MM.1S (cell line): Measurements from ENCODE around the gene CD52.
A peak's percentile ranks its signal among the peaks of the same experiment; 100 is the strongest.

Experiments used
- DNase-seq: peaks from one replicate; pipeline ENCODE4 v3.0.0-alpha.2; 2015
- H2AFZ ChIP-seq: fragments of 300-600 bp; sonication (generic); 2 replicates; pipeline ENCODE4 v1.6.0; 2016; ENCODE audit warnings: antibody characterized with exemption, low read length
- H3F3A ChIP-seq: fragments of 300-600 bp; sonication (generic); 2 replicates; pipeline ENCODE4 v1.6.1; 2016; ENCODE audit warnings: mild to moderate bottlenecking, antibody characterized with exemption, low read length, moderate library complexity, mixed read lengths; ENCODE audit not compliant: insufficient read depth
- H3K27ac ChIP-seq: fragments of 300-600 bp; sonication (generic); 2 replicates; pipeline ENCODE4 v1.5.1; 2016; ENCODE audit warnings: mild to moderate bottlenecking, low read length
- H3K27me3 ChIP-seq: fragments of 300-600 bp; sonication (generic); replicated peaks from 2 replicates; pipeline ENCODE4 v1.6.0; 2016; ENCODE audit warnings: low read length; ENCODE audit not compliant: insufficient read depth
- H3K36me3 ChIP-seq: fragments of 300-600 bp; sonication (generic); replicated peaks from 2 replicates; pipeline ENCODE4 v1.6.1; 2016; ENCODE audit warnings: mild to moderate bottlenecking, low read length, mixed read lengths; ENCODE audit not compliant: insufficient read depth
- H3K4me1 ChIP-seq: fragments of 300-600 bp; sonication (generic); 2 replicates; pipeline ENCODE4 v1.6.1; 2016; ENCODE audit warnings: low read length, mixed read lengths
- H3K4me2 ChIP-seq: fragments of 300-600 bp; sonication (generic); 2 replicates; pipeline ENCODE4 v1.6.0; 2016; ENCODE audit warnings: low read depth, low read length
- H3K4me3 ChIP-seq: fragments of 300-600 bp; sonication (generic); 2 replicates; pipeline ENCODE4 v1.5.1; 2016; ENCODE audit warnings: low read length, mixed read lengths
- H3K79me2 ChIP-seq: fragments of 300-600 bp; sonication (generic); 2 replicates; pipeline ENCODE4 v1.6.1; 2016; ENCODE audit warnings: mixed run types, low read length, mixed read lengths
- H3K9ac ChIP-seq: fragments of 300-600 bp; sonication (generic); 2 replicates; pipeline ENCODE4 v1.6.1; 2016; ENCODE audit warnings: low read length, mixed read lengths
- H3K9me2 ChIP-seq: fragments of 300-600 bp; sonication (generic); replicated peaks from 2 replicates; pipeline ENCODE4 v1.6.1; 2016; ENCODE audit warnings: mild to moderate bottlenecking, low read length, mixed read lengths; ENCODE audit not compliant: insufficient read depth
- H3K9me3 ChIP-seq: fragments of 300-600 bp; sonication (generic); replicated peaks from 2 replicates; pipeline ENCODE4 v1.6.1; 2016; ENCODE audit warnings: mild to moderate bottlenecking, low read length, mixed read lengths; ENCODE audit not compliant: insufficient read depth
- H4K20me1 ChIP-seq: fragments of 300-600 bp; sonication (generic); 2 replicates; pipeline ENCODE4 v1.6.1; 2016; ENCODE audit warnings: mild to moderate bottlenecking, low read length, moderate library complexity, mixed read lengths; ENCODE audit not compliant: insufficient read depth
- CTCF ChIP-seq: fragments of 300-600 bp; sonication (generic); IDR thresholded peaks from 2 replicates; pipeline ENCODE4 v1.5.1; 2016; ENCODE audit warnings: antibody characterized with exemption, low read length, mixed read lengths
- EZH2 ChIP-seq: fragments of 300-600 bp; sonication (generic); optimal IDR thresholded peaks from 2 replicates; pipeline ENCODE3; 2017; ENCODE audit warnings: low read depth, mild to moderate bottlenecking, antibody characterized with exemption, low read length, mixed read lengths
- EZH2phosphoT487 ChIP-seq: fragments of 300-600 bp; sonication (generic); IDR thresholded peaks from 2 replicates; pipeline ENCODE4 v1.6.1; 2018; ENCODE audit warnings: antibody characterized with exemption, low read length

The CD52 gene

GRCh38 chr1:26278724-26279455 is 38.9 kb upstream of the CD52 start:
- Histone ChIP-seq H3K4me1 (peaks cover 16% of the 10 kb centered on the region), H3K4me2 (peak overlapping the region; percentile 95), H3K36me3 (peaks cover 14% of the 10 kb centered on the region), H4K20me1 (no peaks in the 10 kb centered on the region), H3K9me3 (no peaks in the 10 kb centered on the region), H2AFZ (no peak overlapping the region), H3K4me3 (peak overlapping the region; percentile 86), H3K9me2 (no peaks in the 10 kb centered on the region), H3K27ac (peak overlapping the region; percentile 48; the same call in 1 of the 2 replicates), H3K27me3 (no peaks in the 10 kb centered on the region), H3F3A (peaks cover 23% of the 10 kb centered on the region), H3K9ac (peak overlapping the region; percentile 79), H3K79me2 (peaks cover 25% of the 10 kb centered on the region)
- TF ChIP-seq CTCF: no peak
- TF ChIP-seq EZH2: no peak
- TF ChIP-seq EZH2phosphoT487: no peak
- DNase-seq: no peak

GRCh38 chr1:26279456-26280332 is 38.1 kb upstream of the CD52 start, which contains the start of gene SH3BGRL3:
Gene SH3BGRL3, plus strand, starts transcription at chr1:26280086. Its CDS starts 70 bp downstream, at chr1:26280156.
- peaks cover 18% of the 10 kb centered on the region for H3F3A ChIP-seq
- peak within 1 kb of the TSS; percentile 48; the same call in 1 of the 2 replicates for H3K27ac ChIP-seq
- H4K20me1 ChIP-seq: no peaks in the 10 kb centered on the region
- peak within 1 kb of the TSS; percentile 86 for H3K4me3 ChIP-seq
- peak within 1 kb of the TSS; percentile 66 for H2AFZ ChIP-seq
- H3K27me3 ChIP-seq: no peaks in the 10 kb centered on the region
- peak within 1 kb of the TSS; percentile 79 for H3K9ac ChIP-seq
- peaks cover 16% of the 10 kb centered on the region for H3K4me1 ChIP-seq
- peaks cover 25% of the 10 kb centered on the region for H3K79me2 ChIP-seq
- H3K9me3 ChIP-seq: no peaks in the 10 kb centered on the region
- H3K9me2 ChIP-seq: no peaks in the 10 kb centered on the region
- H3K4me2 ChIP-seq: peak within 1 kb of the TSS; percentile 95
- DNase-seq: peak; percentile 86
- H3K36me3 ChIP-seq: peaks cover 14% of the 10 kb centered on the region
- TF ChIP-seq EZH2 (no peak), CTCF (peak; percentile 43)

- Histone ChIP-seq H3K4me2 (peak overlapping the region; percentile 95), H3K4me1 (peaks cover 16% of the 10 kb centered on the region), H2AFZ (peak overlapping the region; percentile 66), H3F3A (peaks cover 18% of the 10 kb centered on the region), H3K27me3 (no peaks in the 10 kb centered on the region), H3K4me3 (peak overlapping the region; percentile 86), H3K9me3 (no peaks in the 10 kb centered on the region), H4K20me1 (no peaks in the 10 kb centered on the region), H3K36me3 (peaks cover 14% of the 10 kb centered on the region), H3K79me2 (peaks cover 25% of the 10 kb centered on the region), H3K9me2 (no peaks in the 10 kb centered on the region), H3K27ac (peak overlapping the region; percentile 31; the same call in 1 of the 2 replicates), H3K9ac (peak overlapping the region; percentile 79)
- TF ChIP-seq EZH2phosphoT487 (no peak), CTCF (no peak), EZH2 (no peak)
- DNase-seq: no peak
These were observed 37.3 kb upstream of the CD52 start for GRCh38 chr1:26280333-26281042.
